ENCODE results near the gene TOR1B.

- no peak for TF ChIP-seq CTCF (IDR thresholded peaks at IDR 0.05; ENCODE audit: poor library complexity, severe bottlenecking)
- TF ChIP-seq EZH2 (IDR thresholded peaks at IDR 0.05; ENCODE audit: borderline replicate concordance, insufficient read depth, low read length, poor library complexity, severe bottlenecking) = no peak
- no peak for TF ChIP-seq RAD21 (conservative IDR thresholded peaks at IDR 0.05)
- TF ChIP-seq POLR2AphosphoS5 (IDR thresholded peaks at IDR 0.05) = no peak
- TF ChIP-seq MXI1 (conservative IDR thresholded peaks at IDR 0.05; ENCODE audit: poor library complexity, severe bottlenecking) = no peak
- no peak for TF ChIP-seq EP300 (conservative IDR thresholded peaks at IDR 0.05; ENCODE audit: poor library complexity, severe bottlenecking)
- TF ChIP-seq, protein P1, sequence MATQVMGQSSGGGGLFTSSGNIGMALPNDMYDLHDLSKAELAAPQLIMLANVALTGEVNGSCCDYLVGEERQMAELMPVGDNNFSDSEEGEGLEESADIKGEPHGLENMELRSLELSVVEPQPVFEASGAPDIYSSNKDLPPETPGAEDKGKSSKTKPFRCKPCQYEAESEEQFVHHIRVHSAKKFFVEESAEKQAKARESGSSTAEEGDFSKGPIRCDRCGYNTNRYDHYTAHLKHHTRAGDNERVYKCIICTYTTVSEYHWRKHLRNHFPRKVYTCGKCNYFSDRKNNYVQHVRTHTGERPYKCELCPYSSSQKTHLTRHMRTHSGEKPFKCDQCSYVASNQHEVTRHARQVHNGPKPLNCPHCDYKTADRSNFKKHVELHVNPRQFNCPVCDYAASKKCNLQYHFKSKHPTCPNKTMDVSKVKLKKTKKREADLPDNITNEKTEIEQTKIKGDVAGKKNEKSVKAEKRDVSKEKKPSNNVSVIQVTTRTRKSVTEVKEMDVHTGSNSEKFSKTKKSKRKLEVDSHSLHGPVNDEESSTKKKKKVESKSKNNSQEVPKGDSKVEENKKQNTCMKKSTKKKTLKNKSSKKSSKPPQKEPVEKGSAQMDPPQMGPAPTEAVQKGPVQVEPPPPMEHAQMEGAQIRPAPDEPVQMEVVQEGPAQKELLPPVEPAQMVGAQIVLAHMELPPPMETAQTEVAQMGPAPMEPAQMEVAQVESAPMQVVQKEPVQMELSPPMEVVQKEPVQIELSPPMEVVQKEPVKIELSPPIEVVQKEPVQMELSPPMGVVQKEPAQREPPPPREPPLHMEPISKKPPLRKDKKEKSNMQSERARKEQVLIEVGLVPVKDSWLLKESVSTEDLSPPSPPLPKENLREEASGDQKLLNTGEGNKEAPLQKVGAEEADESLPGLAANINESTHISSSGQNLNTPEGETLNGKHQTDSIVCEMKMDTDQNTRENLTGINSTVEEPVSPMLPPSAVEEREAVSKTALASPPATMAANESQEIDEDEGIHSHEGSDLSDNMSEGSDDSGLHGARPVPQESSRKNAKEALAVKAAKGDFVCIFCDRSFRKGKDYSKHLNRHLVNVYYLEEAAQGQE (IDR thresholded peaks at IDR 0.05; ENCODE audit: borderline replicate concordance) = no peak
- no peak for TF ChIP-seq TAF1 (IDR thresholded peaks at IDR 0.05; ENCODE audit: low read depth)
Measured at GRCh38 chr9:129781131-129781530, 21.9 kb upstream of the TOR1B start.
